ENCODE data around the gene TAMM41.
"Not testable (repeated sequence)": the region's sequence is repeated elsewhere in the genome, so short reads cannot be mapped to it uniquely, and the experiment has no call there.

The TAMM41 gene

GRCh38 chr3:11759996-11760395 lies 86.7 kb downstream of the TAMM41 start:
- no peak for DNase-seq

- DNase-seq = no peak
Measured at GRCh38 chr3:11757929-11758328, 88.8 kb downstream of the TAMM41 start.

GRCh38 chr3:11757441-11757875 lies 89.2 kb downstream of the TAMM41 start:
- no peak for DNase-seq

GRCh38 chr3:11755276-11755675 lies 91.4 kb downstream of the TAMM41 start:
- no peak for DNase-seq

GRCh38 chr3:11752254-11752653 lies 94.4 kb downstream of the TAMM41 start:
- not testable (repeated sequence) for DNase-seq

GRCh38 chr3:11748306-11748705 lies 98.4 kb downstream of the TAMM41 start:
- not testable (repeated sequence) for DNase-seq
